Left hindlimb (tissue), 1 donor: ENCODE results near the gene PPIL6.
"Not testable (repeated sequence)": the region's sequence is repeated elsewhere in the genome, so short reads cannot be mapped to it uniquely, and the experiment has no call there.

Experiments
- DNase-seq: peaks from one replicate; pipeline ENCODE4 v3.0.0-alpha.2; 2018

PPIL6 gene

GRCh38 chr6:109393157-109393885, 47.1 kb downstream of the PPIL6 start:
- no peak for DNase-seq

GRCh38 chr6:109389650-109390274, 50.7 kb downstream of the PPIL6 start:
- no peak for DNase-seq

GRCh38 chr6:109388265-109388664, 52.2 kb downstream of the PPIL6 start:
- DNase-seq = no peak

- no peak for DNase-seq
Measured at GRCh38 chr6:109383438-109383940, 56.9 kb downstream of the PPIL6 start.

GRCh38 chr6:109382576-109383437, 57.6 kb downstream of the PPIL6 start:
- peak; percentile 97 for DNase-seq

- peak; percentile 96 for DNase-seq
Measured at GRCh38 chr6:109381747-109382575, 58.5 kb downstream of the PPIL6 start, which contains the start of gene CD164. Gene CD164 (minus strand): TSS chr6:109382467. CDS start chr6:109382378, 89 bp downstream.

- DNase-seq = no peak
Measured at GRCh38 chr6:109381061-109381746, 59.2 kb downstream of the PPIL6 start.

- no peak for DNase-seq
Measured at GRCh38 chr6:109379711-109380110, 60.7 kb downstream of the PPIL6 start.

- no peak for DNase-seq
Measured at GRCh38 chr6:109377717-109378116, 62.7 kb downstream of the PPIL6 start.

GRCh38 chr6:109374326-109374892, 66.0 kb downstream of the PPIL6 start:
- no peak for DNase-seq

GRCh38 chr6:109373762-109374161, 66.7 kb downstream of the PPIL6 start:
- no peak for DNase-seq

- DNase-seq = no peak
Measured at GRCh38 chr6:109373331-109373730, 67.1 kb downstream of the PPIL6 start.

GRCh38 chr6:109372130-109372529, 68.3 kb downstream of the PPIL6 start:
- no peak for DNase-seq

- no peak for DNase-seq
Measured at GRCh38 chr6:109370792-109371191, 69.6 kb downstream of the PPIL6 start.

GRCh38 chr6:109370336-109370735, 70.1 kb downstream of the PPIL6 start:
- no peak for DNase-seq

GRCh38 chr6:109369728-109370127, 70.7 kb downstream of the PPIL6 start:
- DNase-seq = no peak

GRCh38 chr6:109364382-109365078, 75.9 kb downstream of the PPIL6 start:
- not testable (repeated sequence) for DNase-seq

- DNase-seq = no peak
Measured at GRCh38 chr6:109363753-109364152, 76.7 kb downstream of the PPIL6 start.

- no peak for DNase-seq
Measured at GRCh38 chr6:109362102-109362884, 78.1 kb downstream of the PPIL6 start.

GRCh38 chr6:109360791-109361190, 79.6 kb downstream of the PPIL6 start:
- no peak for DNase-seq
